Uterus (tissue), 4 donors: ENCODE measurements around the gene EWSR1. TPM values are rescaled to one million over a fixed set of nuclear protein-coding genes. Genes with fewer than 3 reads are reported as not detected.

ENCODE experiments used
- microRNA-seq: library from miRNA; unstranded; fragments of <30 nt; microRNA quantifications from one replicate; pipeline ENCODE4, GENCODE V29; 2016; ENCODE audit warnings: borderline microRNAs expressed, borderline replicate concordance
- small RNA-seq: library from RNA; depleted of rRNA; stranded (forward); fragments of <200 nt; gene quantifications from one replicate; pipeline ENCODE3, GENCODE V24; 2016
- total RNA-seq, 4 donors: library from RNA; depleted of rRNA in 3 of 4; stranded (reverse); fragments of >200 nt in 3 of 4; gene quantifications; one replicate each; pipeline versions ENCODE4 v1.1.0 to v1.2.4, GENCODE V29; 2014 to 2023
- donor health status: DM: yes; HTN: yes; CAD: no.

EWSR1 gene
- total RNA-seq, 4 donors from 2014 or later, result 120 to 221 (median 137) TPM

Small RNAs within 50 kb of the gene (microRNA-seq; reads per million reads assigned to microRNA genes)
- gene MIR3653, result 18.1 reads per million, percentile 29 among the genes with 10 or more reads in this experiment

Small RNAs within 50 kb of the gene (small RNA-seq; reads per million reads assigned to genes)
- gene MIR3653, result not detected

Other genes starting within 250 kb of the EWSR1 start
- not detected for gene C22orf31, start 206.4 kb upstream of the EWSR1 start, total RNA-seq
- 10 to 100 TPM in 3 of 4 donors, 1 to 10 TPM in 1; 5.9 to 25.1 (median 10.2) TPM for gene KREMEN1, start 195.2 kb upstream of the EWSR1 start, total RNA-seq
- 10 to 100 TPM in 2 of 4 donors, 1 to 10 TPM in 1, under 1 TPM in 1; under 0.01 to 30.0 (median 10.2) TPM for gene EMID1, start 62.4 kb upstream of the EWSR1 start, total RNA-seq
- gene RHBDD3, start 287 bp upstream of the EWSR1 start, total RNA-seq, result 10 to 100 TPM in 3 of 4 donors, 1 to 10 TPM in 1; 6.5 to 46.6 (median 26.1) TPM
- 10 to 100 TPM in 2 of 4 donors, 1 to 10 TPM in 2; 2.4 to 29.6 (median 11.9) TPM for gene GAS2L1, start 38.4 kb downstream of the EWSR1 start, total RNA-seq
- gene RASL10A, start 47.4 kb downstream of the EWSR1 start, total RNA-seq, result 1 to 10 TPM in 1 of 4 donors, under 1 TPM in 2, not detected in 1; 0.35 to 3.2 (median 0.79) TPM
- gene AP1B1, start 120.3 kb downstream of the EWSR1 start, total RNA-seq, result 10 to 100 TPM; 32.3 to 49.6 (median 36.6) TPM
- gene RFPL1, start 170.3 kb downstream of the EWSR1 start, total RNA-seq, result not detected
- 1 to 10 TPM in 1 of 4 donors, under 1 TPM in 1, not detected in 2; 0.46 to 1.9 TPM for gene NEFH, start 211.9 kb downstream of the EWSR1 start, total RNA-seq